HepG2 (cell line): ENCODE results near the gene SMIM41. TPM values are rescaled to one million over a fixed set of nuclear protein-coding genes. Genes with fewer than 3 reads are reported as not detected.

Source experiments
- ATAC-seq: fragments of 200-7000 bp; cut with Tn5 transposase; 3 replicates; pipeline ENCODE4 v1.9.1; 2020; ENCODE audit warnings: mild to moderate bottlenecking, moderate library complexity
- BruUV-seq: library from RNA; stranded (reverse); fragments of 400-500 nt; replicated peaks from 2 replicates; lab custom pipeline; 2021; lab: Mats Ljungman, UMichigan
- CTCF ChIA-PET: fragments of 300-600 bp; formaldehyde crosslinking; extraction: SDS; loops from one replicate; lab custom pipeline; 2021; ENCODE audit warnings: low total read pairs, inconsistent platforms, low intra/inter-chr PET ratio; lab: Yijun Ruan, JAX
- POLR2A ChIA-PET: fragments of 350-600 bp; sonication (Branson Sonifier 250); formaldehyde crosslinking; loops from one replicate; lab custom pipeline; 2020; ENCODE audit warnings: antibody characterized with exemption, inconsistent platforms; lab: Yijun Ruan, JAX
- DNase-seq: peaks from one replicate; pipeline ENCODE4 v3.0.0-alpha.2; 2015; ENCODE audit warnings: low spot score
- FAIRE-seq: peaks from 3 replicates; lab custom pipeline; 2011; peaks lifted over from hg19 to GRCh38; lab: Jason Lieb, UNC
- H2AFZ ChIP-seq: one replicate; pipeline ENCODE4 v1.6.1; 2011; ENCODE audit warnings: low read length, inconsistent platforms
- H3K27ac ChIP-seq: fragments of 300-600 bp; 3 replicates; pipeline ENCODE4 v1.8.0; 2011; ENCODE audit warnings: mixed run types, mild to moderate bottlenecking, mixed read lengths, low read length, inconsistent platforms; ENCODE audit not compliant: insufficient read depth; ENCODE audit errors: extremely low read length
- H3K27me3 ChIP-seq, 2 experiments: fragments of 200-600 bp in 1 of 2; 2 replicates in 1 of 2; 3 replicates in 1 of 2; pipeline versions ENCODE4 v1.6.0 to v1.8.0; 2011; ENCODE audit warnings: low read length in 2 of 2, mild to moderate bottlenecking in 2 of 2, moderate library complexity in 2 of 2, inconsistent platforms in 1 of 2; ENCODE audit not compliant: insufficient read depth in 2 of 2, control insufficient read depth in 1 of 2
- H3K36me3 ChIP-seq, 2 experiments: fragments of 200-600 bp in 1 of 2; replicated peaks in 1 of 2; 2 replicates in 1 of 2; 3 replicates in 1 of 2; pipeline versions ENCODE4 v1.5.1 to v1.8.0; 2011; ENCODE audit warnings: low read length in 2 of 2, inconsistent platforms in 1 of 2; ENCODE audit not compliant: insufficient read depth in 2 of 2, control insufficient read depth in 1 of 2
- H3K4me1 ChIP-seq: 2 replicates; pipeline ENCODE4 v1.5.1; 2012; ENCODE audit warnings: low read length, inconsistent platforms; ENCODE audit not compliant: insufficient read depth
- H3K4me2 ChIP-seq: 2 replicates; pipeline ENCODE4 v1.6.0; 2011; ENCODE audit warnings: low read depth, low read length, inconsistent platforms
- H3K4me3 ChIP-seq, 3 experiments: fragments of 200-600 bp in 1 of 3; sonication (generic), shearing (Covaris generic) in 1 of 3; replicated peaks in 1 of 3; 2 replicates each; pipeline ENCODE4 v1.5.1; 2011 to 2016; ENCODE audit warnings: low read length in 3 of 3, inconsistent platforms in 2 of 3, low read depth in 2 of 3, mild to moderate bottlenecking in 2 of 3, control low read depth in 1 of 3, mixed read lengths in 1 of 3; ENCODE audit not compliant: insufficient read depth in 1 of 3
- H3K79me2 ChIP-seq: one replicate; pipeline ENCODE4 v1.6.1; 2011; ENCODE audit warnings: low read length, inconsistent platforms; ENCODE audit not compliant: insufficient read depth
- H3K9ac ChIP-seq: 2 replicates; pipeline ENCODE4 v1.6.0; 2011; ENCODE audit warnings: mild to moderate bottlenecking, low read depth, low read length, inconsistent platforms; ENCODE audit not compliant: insufficient read depth
- H3K9me3 ChIP-seq: 2 replicates; pipeline ENCODE4 v1.5.1; 2012; ENCODE audit warnings: mild to moderate bottlenecking, low read length
- H4K20me1 ChIP-seq: 2 replicates; pipeline ENCODE4 v1.6.0; 2011; ENCODE audit warnings: inconsistent platforms, mild to moderate bottlenecking, low read length, moderate library complexity; ENCODE audit not compliant: insufficient read depth
- ARNT ChIP-seq: fragments of 450-650 bp; IDR thresholded peaks from 2 replicates; pipeline ENCODE4 v1.6.1; 2017
- CHD4 ChIP-seq: fragments of 200-600 bp; sonication (generic); IDR thresholded peaks from 2 replicates; pipeline ENCODE4 v1.7.0; 2017; ENCODE audit warnings: mild to moderate bottlenecking, low read length, borderline replicate concordance
- ELF1 ChIP-seq: sonication (generic); formaldehyde crosslinking; IDR thresholded peaks from 2 replicates; pipeline ENCODE4 v1.4.0; 2020; ENCODE audit warnings: missing genetic modification reagents
- ETV5 ChIP-seq: IDR thresholded peaks from 2 replicates; pipeline ENCODE4 v1.6.1; 2018; ENCODE audit warnings: missing biosample characterization, missing genetic modification reagents, inconsistent platforms, borderline replicate concordance
- EZH2 ChIP-seq: conservative IDR thresholded peaks from 2 replicates; pipeline ENCODE4 v1.6.1; 2012; ENCODE audit warnings: mild to moderate bottlenecking, low read depth, low read length, moderate library complexity
- GLMP ChIP-seq: sonication (generic); formaldehyde crosslinking; IDR thresholded peaks from 2 replicates; pipeline ENCODE4 v1.9.0; 2021; ENCODE audit warnings: missing genetic modification reagents, mild to moderate bottlenecking, borderline replicate concordance
- GRHL1 ChIP-seq: sonication (generic); formaldehyde crosslinking; conservative IDR thresholded peaks from 2 replicates; pipeline ENCODE4 v1.8.0; 2022; ENCODE audit warnings: missing genetic modification reagents
- NCOR1 ChIP-seq: fragments of 200-600 bp; sonication (generic); IDR thresholded peaks from 2 replicates; pipeline ENCODE4 v1.7.0; 2017; ENCODE audit warnings: antibody characterized with exemption, low read length, borderline replicate concordance
- REPIN1 ChIP-seq: sonication (generic); formaldehyde crosslinking; IDR thresholded peaks from 2 replicates; pipeline ENCODE4 v1.8.0; 2022; ENCODE audit warnings: missing genetic modification reagents, low read depth, mild to moderate bottlenecking, borderline replicate concordance
- RFXANK ChIP-seq: IDR thresholded peaks from 2 replicates; pipeline ENCODE4 v1.6.1; 2016
- SMC3 ChIP-seq: IDR thresholded peaks from 2 replicates; pipeline ENCODE4 v1.6.1; 2011; ENCODE audit warnings: low read length, improper control_type of control experiment
- SYNCRIP ChIP-seq: fragments of 200-400 bp; formaldehyde crosslinking; IDR thresholded peaks from 2 replicates; pipeline ENCODE4 v1.6.1; 2018; ENCODE audit warnings: mild to moderate bottlenecking, low read depth, low read length; ENCODE audit not compliant: insufficient read depth
- TGIF2 ChIP-seq: IDR thresholded peaks from 2 replicates; pipeline ENCODE4 v1.6.1; 2016; ENCODE audit warnings: control low read depth, missing compliant biosample characterization
- ZBTB25 ChIP-seq: IDR thresholded peaks from 2 replicates; pipeline ENCODE4 v1.6.1; 2018; ENCODE audit warnings: missing genetic modification reagents
- ZNF180 ChIP-seq: sonication (generic); formaldehyde crosslinking; IDR thresholded peaks from 2 replicates; pipeline ENCODE4 v1.4.0; 2020; ENCODE audit warnings: low read depth, missing genetic modification reagents, borderline replicate concordance
- ZNF331 ChIP-seq: sonication (generic); formaldehyde crosslinking; IDR thresholded peaks from 2 replicates; pipeline ENCODE4 v1.4.0; 2020; ENCODE audit warnings: missing genetic modification reagents
- ZNF569 ChIP-seq: sonication (generic); formaldehyde crosslinking; IDR thresholded peaks from 2 replicates; pipeline ENCODE4 v1.5.0; 2020; ENCODE audit warnings: mild to moderate bottlenecking, missing genetic modification reagents, moderate library complexity, borderline replicate concordance
- ZNF570 ChIP-seq: sonication (generic); formaldehyde crosslinking; IDR thresholded peaks from 2 replicates; pipeline ENCODE4 v1.4.0; 2020; ENCODE audit warnings: mild to moderate bottlenecking, missing genetic modification reagents, borderline replicate concordance
- ZNF687 ChIP-seq: sonication (generic); formaldehyde crosslinking; IDR thresholded peaks from 2 replicates; pipeline ENCODE4 v1.5.1; 2020; ENCODE audit warnings: mild to moderate bottlenecking, missing genetic modification reagents, moderate library complexity
- WGBS: methylation state at CpG from one replicate; pipeline ENCODE4 v1.1.6; 2017; ENCODE audit warnings: low lambda C conversion rate; 5-methylcytosine and 5-hydroxymethylcytosine counted together
- in situ Hi-C: cut with HindIII; loops from 2 replicates; pipeline ENCODE4 v1.10.0; 2017; ENCODE audit warnings: low pct_unique_long_range_greater_than_20kb; ENCODE audit not compliant: extremely low pct_ligation_motif_present
- intact Hi-C: fragments of 100-400 bp; cut with micrococcal nuclease; formaldehyde crosslinking; loops from one replicate; pipeline ENCODE4 v1.10.0; 2022; ENCODE audit not compliant: unreplicated experiment
- polyA plus RNA-seq, 8 experiments: library from polyadenylated mRNA; depleted of rRNA in 3 of 8; stranded (reverse) in 7 of 8; unstranded in 1 of 8; fragments of >200 nt; fragmentation: Illumina TruSeq in 4 of 8; extraction: Trizol in 4 of 8; gene quantifications; 2 replicates each; pipeline versions ENCODE4 v1.2.1 to v1.2.3, GENCODE V29; 2011 to 2016; ENCODE audit warnings: low read depth in 4 of 8, missing spikeins in 1 of 8, mixed read lengths in 1 of 8; ENCODE audit not compliant: insufficient read depth in 1 of 8
- total RNA-seq, 5 experiments: library from RNA; depleted of rRNA; stranded (reverse); fragments of >200 nt; fragmentation: Illumina TruSeq; extraction: Trizol; gene quantifications; 2 replicates each; pipeline ENCODE4 v1.2.3, GENCODE V29; 2016; ENCODE audit warnings: low read depth in 1 of 5

The SMIM41 gene
- total and polyA plus RNA-seq, 2 of the 13 experiments (the other 11 are each of a cell fraction or from before 2014, with no cell fraction given): not detected

GRCh38 chr12:52091869-52092268 is 12.4 kb downstream of the SMIM41 start:
- H3K9ac ChIP-seq: no peak overlapping the region
- WGBS: 20% methylated on average over 8 of the region's 8 CpGs
- H3K27me3 ChIP-seq: peaks cover 1 to 31% of the 10 kb centered on the region in 2 experiments; a peak in 4 of 5 replicates
- ATAC-seq (no peak), DNase-seq (no peak), FAIRE-seq (no peak)
- H3K79me2 ChIP-seq: no peaks in the 10 kb centered on the region
- ChIA-PET POLR2A (no interaction called here), CTCF (no interaction called here)
- no TSS peak for BruUV-seq
- H3K4me2 ChIP-seq: no peak overlapping the region
- H3K27ac ChIP-seq: no peak overlapping the region
- intact Hi-C loops (no loop called here), in situ Hi-C loops (no loop called here)
- no peaks in the 10 kb centered on the region for H4K20me1 ChIP-seq
- no peak overlapping the region for H3K4me3 ChIP-seq
- no peak overlapping the region for H2AFZ ChIP-seq
- TF ChIP-seq CHD4 (no peak), ZNF569 (CRISPR knock-in tag) (no peak), ELF1 (no peak), GRHL1 (CRISPR knock-in tag) (no peak), SYNCRIP (no peak), REPIN1 (CRISPR knock-in tag) (no peak), ZNF687 (no peak), SMC3 (no peak), ZNF570 (no peak), ZNF331 (CRISPR knock-in tag) (no peak), ZNF180 (CRISPR knock-in tag) (no peak), ETV5 (CRISPR knock-in tag) (no peak), TGIF2 (no peak), GLMP (CRISPR knock-in tag) (no peak), ARNT (no peak), EZH2 (no peak), ZBTB25 (CRISPR knock-in tag) (no peak), NCOR1 (no peak), RFXANK (no peak)
- no peaks in the 10 kb centered on the region for H3K36me3 ChIP-seq
- no peaks in the 10 kb centered on the region for H3K9me3 ChIP-seq
- peaks cover 27% of the 10 kb centered on the region for H3K4me1 ChIP-seq
